ENCODE results near the gene FAM83C.

The FAM83C gene

GRCh38 chr20:35333606-35334005 is 41.4 kb upstream of the FAM83C start:
- TF ChIP-seq ZFX (IDR thresholded peaks at IDR 0.05; ENCODE audit: borderline replicate concordance) (no peak), CTCF (IDR thresholded peaks at IDR 0.05) (no peak)
- H3K27ac ChIP-seq: no peak overlapping the region

GRCh38 chr20:35332540-35333200 is 40.4 kb upstream of the FAM83C start:
- no peak for TF ChIP-seq CTCF (IDR thresholded peaks at IDR 0.05)
- no peak for TF ChIP-seq ZFX (IDR thresholded peaks at IDR 0.05; ENCODE audit: borderline replicate concordance)

GRCh38 chr20:35329435-35330139 is 37.4 kb upstream of the FAM83C start:
- TF ChIP-seq CTCF (IDR thresholded peaks at IDR 0.05) (peak; percentile 87), ZFX (IDR thresholded peaks at IDR 0.05; ENCODE audit: borderline replicate concordance) (no peak)
- no peak overlapping the region for H3K27ac ChIP-seq

More at GRCh38 chr20:35332540-35333200, 40.4 kb upstream of the FAM83C start:
- no peak overlapping the region for H3K27ac ChIP-seq

- no peak for TF ChIP-seq ZFX (IDR thresholded peaks at IDR 0.05; ENCODE audit: borderline replicate concordance)
- TF ChIP-seq CTCF (IDR thresholded peaks at IDR 0.05): no peak
- no peak overlapping the region for H3K27ac ChIP-seq
Measured at GRCh38 chr20:35328689-35329088, 36.5 kb upstream of the FAM83C start.

GRCh38 chr20:35328095-35328685 is 36.0 kb upstream of the FAM83C start:
- peak overlapping the region; percentile 23; the same call in 1 of the 2 replicates for H3K27ac ChIP-seq
- TF ChIP-seq CTCF (IDR thresholded peaks at IDR 0.05) (no peak), ZFX (IDR thresholded peaks at IDR 0.05; ENCODE audit: borderline replicate concordance) (no peak)

- TF ChIP-seq CTCF (IDR thresholded peaks at IDR 0.05) (no peak), ZFX (IDR thresholded peaks at IDR 0.05; ENCODE audit: borderline replicate concordance) (no peak)
- H3K27ac ChIP-seq: peak overlapping the region; percentile 23; the same call in 1 of the 2 replicates
Measured at GRCh38 chr20:35327074-35327976, 35.1 kb upstream of the FAM83C start.
